Lower leg skin (tissue), 3 donors: ENCODE measurements around the gene GALR2.

Source experiments
- POLR2A ChIP-seq, 2 donors: fragments of 450-650 bp; IDR thresholded peaks; one replicate each; pipeline ENCODE4 v1.6.1; 2016 to 2017; ENCODE audit warnings: antibody characterized with exemption in 2 of 2, mild to moderate bottlenecking in 1 of 2, moderate library complexity in 1 of 2
- TF ChIP-seq, protein P1 (sequence below), 3 donors: fragments of 450-650 bp; IDR thresholded peaks; one replicate each; pipeline ENCODE4 v1.5.1; 2016; ENCODE audit warnings: antibody characterized with exemption in 3 of 3, mild to moderate bottlenecking in 3 of 3, moderate library complexity in 2 of 3

- TF ChIP-seq, protein P1, sequence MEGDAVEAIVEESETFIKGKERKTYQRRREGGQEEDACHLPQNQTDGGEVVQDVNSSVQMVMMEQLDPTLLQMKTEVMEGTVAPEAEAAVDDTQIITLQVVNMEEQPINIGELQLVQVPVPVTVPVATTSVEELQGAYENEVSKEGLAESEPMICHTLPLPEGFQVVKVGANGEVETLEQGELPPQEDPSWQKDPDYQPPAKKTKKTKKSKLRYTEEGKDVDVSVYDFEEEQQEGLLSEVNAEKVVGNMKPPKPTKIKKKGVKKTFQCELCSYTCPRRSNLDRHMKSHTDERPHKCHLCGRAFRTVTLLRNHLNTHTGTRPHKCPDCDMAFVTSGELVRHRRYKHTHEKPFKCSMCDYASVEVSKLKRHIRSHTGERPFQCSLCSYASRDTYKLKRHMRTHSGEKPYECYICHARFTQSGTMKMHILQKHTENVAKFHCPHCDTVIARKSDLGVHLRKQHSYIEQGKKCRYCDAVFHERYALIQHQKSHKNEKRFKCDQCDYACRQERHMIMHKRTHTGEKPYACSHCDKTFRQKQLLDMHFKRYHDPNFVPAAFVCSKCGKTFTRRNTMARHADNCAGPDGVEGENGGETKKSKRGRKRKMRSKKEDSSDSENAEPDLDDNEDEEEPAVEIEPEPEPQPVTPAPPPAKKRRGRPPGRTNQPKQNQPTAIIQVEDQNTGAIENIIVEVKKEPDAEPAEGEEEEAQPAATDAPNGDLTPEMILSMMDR (IDR thresholded peaks at IDR 0.05) = no peak
- TF ChIP-seq POLR2A (IDR thresholded peaks at IDR 0.05) = no peak
Observed at GRCh38 chr17:76102944-76103273, 28.3 kb downstream of the GALR2 start.
